HG02884 (cell line): ENCODE data around the gene NR2F6.
"Not testable (repeated sequence)": the region's sequence is repeated elsewhere in the genome, so short reads cannot be mapped to it uniquely, and the experiment has no call there.

ENCODE experiments used
- ATAC-seq: cut with Tn5 transposase; IDR thresholded peaks from one replicate; pipeline ENCODE4 v1.9.1; 2021; ENCODE audit warnings: mild to moderate bottlenecking, moderate library complexity; ENCODE audit not compliant: unreplicated experiment

Gene NR2F6

GRCh38 chr19:17213334-17213733 lies 32.4 kb downstream of the NR2F6 start:
- ATAC-seq, result no peak

- ATAC-seq, result no peak
Measured at GRCh38 chr19:17211547-17212446, 33.9 kb downstream of the NR2F6 start.

GRCh38 chr19:17210296-17210695 lies 35.4 kb downstream of the NR2F6 start:
- ATAC-seq, result no peak

GRCh38 chr19:17209126-17210036 lies 36.3 kb downstream of the NR2F6 start:
- no peak for ATAC-seq

GRCh38 chr19:17206736-17207581 lies 38.8 kb downstream of the NR2F6 start:
- ATAC-seq, result no peak

GRCh38 chr19:17205237-17206140 lies 40.2 kb downstream of the NR2F6 start:
- no peak for ATAC-seq

GRCh38 chr19:17202713-17203112 lies 43.0 kb downstream of the NR2F6 start:
- no peak for ATAC-seq

- no peak for ATAC-seq
Measured at GRCh38 chr19:17202249-17202648, 43.5 kb downstream of the NR2F6 start.

GRCh38 chr19:17200408-17201079 lies 45.2 kb downstream of the NR2F6 start:
- no peak for ATAC-seq

- ATAC-seq, result no peak
Measured at GRCh38 chr19:17197666-17198065, 48.1 kb downstream of the NR2F6 start.

- no peak for ATAC-seq
Measured at GRCh38 chr19:17196610-17197009, 49.1 kb downstream of the NR2F6 start.

GRCh38 chr19:17195106-17195505 lies 50.6 kb downstream of the NR2F6 start:
- no peak for ATAC-seq

GRCh38 chr19:17194608-17195007 lies 51.1 kb downstream of the NR2F6 start:
- no peak for ATAC-seq

GRCh38 chr19:17192751-17193150 lies 53.0 kb downstream of the NR2F6 start:
- no peak for ATAC-seq

- ATAC-seq, result not testable (repeated sequence)
Measured at GRCh38 chr19:17191736-17192135, 54.0 kb downstream of the NR2F6 start.

GRCh38 chr19:17185590-17185989 lies 60.1 kb downstream of the NR2F6 start:
- no peak for ATAC-seq

- ATAC-seq, result no peak
Measured at GRCh38 chr19:17184371-17184841, 61.3 kb downstream of the NR2F6 start.

- ATAC-seq, result no peak
Measured at GRCh38 chr19:17183858-17184321, 61.8 kb downstream of the NR2F6 start.

- ATAC-seq, result no peak
Measured at GRCh38 chr19:17183271-17183761, 62.4 kb downstream of the NR2F6 start.
